HCT116 (cell line): Measurements from ENCODE around the gene CEMIP2.

Source experiments
- EZH2 ChIP-seq: fragments of 200-600 bp; sonication (generic); IDR thresholded peaks from 2 replicates; pipeline ENCODE4 v1.6.1; 2017; ENCODE audit warnings: antibody characterized with exemption, mixed run types
- EZH2phosphoT487 ChIP-seq: fragments of 200-600 bp; IDR thresholded peaks from 2 replicates; pipeline ENCODE4 v1.6.1; 2018; ENCODE audit warnings: antibody characterized with exemption, borderline replicate concordance
- JUND ChIP-seq: IDR thresholded peaks from 2 replicates; pipeline ENCODE4 v1.6.1; 2012
- MAX ChIP-seq: IDR thresholded peaks from 2 replicates; pipeline ENCODE4 v1.6.1; 2012
- POLR2A ChIP-seq: IDR thresholded peaks from 2 replicates; pipeline ENCODE4 v1.7.0; 2011; ENCODE audit warnings: borderline replicate concordance; ENCODE audit not compliant: insufficient read depth, insufficient read length; ENCODE audit errors: extremely low read depth
- POLR2AphosphoS5 ChIP-seq: IDR thresholded peaks from 2 replicates; pipeline ENCODE4 v1.6.1; 2011; ENCODE audit warnings: mild to moderate bottlenecking, low read depth, low read length, moderate library complexity
- TCF7L2 ChIP-seq: IDR thresholded peaks from 2 replicates; pipeline ENCODE4 v1.7.0; 2011; ENCODE audit warnings: borderline replicate concordance, inconsistent platforms; ENCODE audit not compliant: insufficient read depth, insufficient read length; ENCODE audit errors: extremely low read depth
- YY1 ChIP-seq: IDR thresholded peaks from 2 replicates; pipeline ENCODE4 v1.6.1; 2011; ENCODE audit warnings: low read length, low read depth, moderate library complexity, mild to moderate bottlenecking; ENCODE audit not compliant: insufficient replicate concordance; ENCODE audit errors: extremely low read depth
- TF ChIP-seq, protein P1 (sequence below), 3 experiments: fragments of 200-600 bp in 1 of 3; sonication (generic) in 1 of 3; IDR thresholded peaks in 2 of 3; conservative IDR thresholded peaks in 1 of 3; 2 replicates each; pipeline ENCODE4 v1.5.1; 2012 to 2017; ENCODE audit warnings: low read depth in 2 of 3, low read length in 2 of 3, antibody characterized with exemption in 1 of 3, borderline replicate concordance in 1 of 3, control low read depth in 1 of 3, mild to moderate bottlenecking in 1 of 3, mixed read lengths in 1 of 3, mixed run types in 1 of 3, moderate library complexity in 1 of 3; ENCODE audit not compliant: insufficient read depth in 1 of 3
- TF ChIP-seq, protein P2 (sequence below): IDR thresholded peaks from 2 replicates; pipeline ENCODE4 v1.6.1; 2012

DNA sequence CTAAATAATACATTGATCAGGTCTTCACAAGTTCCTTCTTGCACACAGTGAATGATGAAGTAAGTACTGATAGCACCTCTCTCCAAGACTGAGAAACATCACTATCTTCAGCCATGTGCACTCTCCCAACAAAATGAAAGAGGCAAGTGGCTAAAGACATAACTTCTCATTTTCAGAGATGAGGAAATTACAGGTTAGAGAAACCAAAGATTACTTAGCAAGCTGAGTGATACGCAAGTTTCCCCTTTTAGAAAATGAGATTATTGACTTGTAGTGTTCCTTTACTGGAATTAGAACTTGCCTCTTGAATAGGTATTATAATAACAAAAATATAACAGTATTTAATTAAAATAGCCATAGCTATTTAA, 21.6 kb downstream of the CEMIP2 start:
- TF ChIP-seq YY1 (no peak), TCF7L2 (no peak), POLR2A (no peak), EZH2 (no peak), EZH2phosphoT487 (no peak), POLR2AphosphoS5 (no peak), JUND (no peak), MAX (no peak)
- TF ChIP-seq, protein P1, sequence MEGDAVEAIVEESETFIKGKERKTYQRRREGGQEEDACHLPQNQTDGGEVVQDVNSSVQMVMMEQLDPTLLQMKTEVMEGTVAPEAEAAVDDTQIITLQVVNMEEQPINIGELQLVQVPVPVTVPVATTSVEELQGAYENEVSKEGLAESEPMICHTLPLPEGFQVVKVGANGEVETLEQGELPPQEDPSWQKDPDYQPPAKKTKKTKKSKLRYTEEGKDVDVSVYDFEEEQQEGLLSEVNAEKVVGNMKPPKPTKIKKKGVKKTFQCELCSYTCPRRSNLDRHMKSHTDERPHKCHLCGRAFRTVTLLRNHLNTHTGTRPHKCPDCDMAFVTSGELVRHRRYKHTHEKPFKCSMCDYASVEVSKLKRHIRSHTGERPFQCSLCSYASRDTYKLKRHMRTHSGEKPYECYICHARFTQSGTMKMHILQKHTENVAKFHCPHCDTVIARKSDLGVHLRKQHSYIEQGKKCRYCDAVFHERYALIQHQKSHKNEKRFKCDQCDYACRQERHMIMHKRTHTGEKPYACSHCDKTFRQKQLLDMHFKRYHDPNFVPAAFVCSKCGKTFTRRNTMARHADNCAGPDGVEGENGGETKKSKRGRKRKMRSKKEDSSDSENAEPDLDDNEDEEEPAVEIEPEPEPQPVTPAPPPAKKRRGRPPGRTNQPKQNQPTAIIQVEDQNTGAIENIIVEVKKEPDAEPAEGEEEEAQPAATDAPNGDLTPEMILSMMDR (IDR thresholded peaks at IDR 0.05 in 2 of 3, conservative IDR thresholded peaks at IDR 0.05 in 1 of 3; ENCODE audit: borderline replicate concordance in 1 of 3, insufficient read depth in 1 of 3, low read depth in 2 of 3, low read length in 2 of 3), result no peak
- TF ChIP-seq, protein P2, sequence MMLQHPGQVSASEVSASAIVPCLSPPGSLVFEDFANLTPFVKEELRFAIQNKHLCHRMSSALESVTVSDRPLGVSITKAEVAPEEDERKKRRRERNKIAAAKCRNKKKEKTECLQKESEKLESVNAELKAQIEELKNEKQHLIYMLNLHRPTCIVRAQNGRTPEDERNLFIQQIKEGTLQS, result no peak
